HG02852 (cell line): ENCODE measurements around the gene PCNT.

Experiments used
- ATAC-seq: cut with Tn5 transposase; IDR thresholded peaks from one replicate; pipeline ENCODE4 v1.9.1; 2021; ENCODE audit warnings: mild to moderate bottlenecking, moderate library complexity; ENCODE audit not compliant: unreplicated experiment

The PCNT gene

DNA sequence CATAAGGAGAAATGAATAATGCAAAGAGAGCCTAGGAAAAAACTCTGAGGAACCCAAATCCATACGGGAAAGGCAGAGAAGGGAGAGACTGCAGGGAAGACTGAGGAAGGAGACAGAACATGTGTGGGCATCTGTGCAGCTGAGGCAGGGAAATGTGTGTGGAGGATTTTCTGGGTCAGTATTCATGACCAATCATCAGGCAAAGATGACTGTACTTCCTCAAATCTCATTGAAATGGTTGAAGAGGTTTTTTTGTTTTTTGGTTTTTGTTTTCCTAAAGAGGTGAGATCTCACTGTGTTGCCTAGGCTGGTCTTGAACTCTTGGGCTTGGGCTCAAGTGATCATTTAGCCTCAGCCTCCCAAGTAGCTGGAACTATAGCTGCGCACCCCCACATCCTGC is 150.4 kb downstream of the PCNT start:
- no peak for ATAC-seq

DNA sequence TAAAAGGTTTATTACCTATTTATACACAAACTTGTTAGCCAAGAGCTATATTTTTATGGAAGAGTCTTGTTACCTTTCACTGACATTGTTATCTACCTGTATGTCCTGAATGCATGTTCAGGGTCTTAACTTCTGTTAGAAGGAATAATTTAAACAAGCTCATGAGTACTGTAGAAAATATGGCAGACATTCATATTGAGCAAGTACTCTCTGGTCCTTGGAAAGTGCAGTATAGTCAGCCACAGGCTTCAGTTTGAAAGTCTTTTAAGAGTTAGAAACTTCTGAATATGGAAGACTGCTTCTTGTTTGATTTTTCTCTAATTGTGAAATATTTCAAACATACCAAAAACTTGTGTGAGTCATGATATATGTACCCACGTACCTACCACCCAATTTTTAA is 151.3 kb downstream of the PCNT start:
- no peak for ATAC-seq

GRCh38 chr21:46477765-46478164 is 153.8 kb downstream of the PCNT start:
- ATAC-seq = no peak

GRCh38 chr21:46478910-46479309 is 155.0 kb downstream of the PCNT start:
- no peak for ATAC-seq

DNA sequence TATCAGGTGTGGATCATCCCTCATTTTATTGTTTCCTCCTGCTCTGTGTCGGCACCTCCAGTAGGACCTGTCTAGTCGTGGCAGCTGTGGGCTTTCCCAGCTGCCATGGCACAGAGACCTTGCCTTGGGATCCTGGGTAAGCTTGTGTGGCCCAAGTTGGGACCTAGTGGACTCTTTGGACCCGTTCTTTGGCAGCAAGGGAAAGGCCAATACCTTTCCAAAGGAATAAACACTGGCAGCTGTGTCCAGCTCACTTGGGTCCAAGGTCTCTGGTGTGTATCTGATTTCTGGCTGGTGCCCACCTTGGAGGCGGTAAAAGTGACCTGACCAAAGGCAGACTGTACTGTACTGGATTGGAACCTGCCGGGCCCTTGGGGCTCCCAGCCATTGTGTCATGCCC is 156.5 kb downstream of the PCNT start:
- ATAC-seq = no peak

DNA sequence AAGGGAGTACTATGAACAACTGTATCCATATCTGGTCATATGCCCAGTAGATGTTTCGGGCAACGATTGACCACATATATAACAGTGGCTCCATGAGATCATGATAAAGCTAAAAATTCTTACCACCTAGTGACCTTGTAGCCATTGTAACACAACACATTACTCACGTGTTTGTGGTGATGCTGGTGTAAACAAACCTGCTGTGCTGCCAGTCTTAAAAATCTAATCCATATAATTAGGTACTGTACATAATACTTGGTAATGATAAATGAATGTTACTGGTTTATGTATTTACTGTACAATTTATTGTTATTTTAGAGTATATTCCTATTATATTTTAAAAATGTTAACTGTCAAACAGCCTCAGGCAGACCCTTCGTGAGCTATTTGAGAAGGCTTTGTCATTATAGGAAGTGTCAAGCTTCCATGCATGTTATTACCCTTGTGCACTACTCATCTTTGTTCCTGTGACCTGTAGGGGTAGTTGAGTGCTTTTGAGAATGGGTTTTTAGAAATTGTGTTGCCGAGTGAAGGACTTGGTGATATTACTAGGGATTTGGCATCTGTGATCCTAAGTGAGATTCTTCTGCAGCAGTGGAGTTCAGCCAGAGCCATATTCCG is 158.4 kb downstream of the PCNT start:
- ATAC-seq = no peak

DNA sequence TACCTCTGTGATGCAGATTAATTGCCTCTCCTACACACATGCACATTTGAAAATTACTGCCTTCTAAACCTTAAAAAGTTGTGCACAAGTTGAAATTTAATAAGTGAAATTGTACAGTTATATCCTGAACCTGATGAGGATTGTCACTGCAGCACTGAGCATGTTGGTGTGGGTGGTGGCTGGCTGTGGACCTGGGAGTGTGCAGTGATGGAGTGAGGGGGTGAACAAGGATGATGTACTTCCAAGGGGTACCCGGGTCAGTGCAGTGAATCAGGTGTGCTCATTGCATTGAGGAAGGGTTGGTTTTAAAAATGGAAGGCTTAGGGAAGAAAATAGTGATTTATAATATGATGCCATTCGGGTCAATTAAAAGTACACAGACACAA is 158.9 kb downstream of the PCNT start:
- ATAC-seq = no peak

DNA sequence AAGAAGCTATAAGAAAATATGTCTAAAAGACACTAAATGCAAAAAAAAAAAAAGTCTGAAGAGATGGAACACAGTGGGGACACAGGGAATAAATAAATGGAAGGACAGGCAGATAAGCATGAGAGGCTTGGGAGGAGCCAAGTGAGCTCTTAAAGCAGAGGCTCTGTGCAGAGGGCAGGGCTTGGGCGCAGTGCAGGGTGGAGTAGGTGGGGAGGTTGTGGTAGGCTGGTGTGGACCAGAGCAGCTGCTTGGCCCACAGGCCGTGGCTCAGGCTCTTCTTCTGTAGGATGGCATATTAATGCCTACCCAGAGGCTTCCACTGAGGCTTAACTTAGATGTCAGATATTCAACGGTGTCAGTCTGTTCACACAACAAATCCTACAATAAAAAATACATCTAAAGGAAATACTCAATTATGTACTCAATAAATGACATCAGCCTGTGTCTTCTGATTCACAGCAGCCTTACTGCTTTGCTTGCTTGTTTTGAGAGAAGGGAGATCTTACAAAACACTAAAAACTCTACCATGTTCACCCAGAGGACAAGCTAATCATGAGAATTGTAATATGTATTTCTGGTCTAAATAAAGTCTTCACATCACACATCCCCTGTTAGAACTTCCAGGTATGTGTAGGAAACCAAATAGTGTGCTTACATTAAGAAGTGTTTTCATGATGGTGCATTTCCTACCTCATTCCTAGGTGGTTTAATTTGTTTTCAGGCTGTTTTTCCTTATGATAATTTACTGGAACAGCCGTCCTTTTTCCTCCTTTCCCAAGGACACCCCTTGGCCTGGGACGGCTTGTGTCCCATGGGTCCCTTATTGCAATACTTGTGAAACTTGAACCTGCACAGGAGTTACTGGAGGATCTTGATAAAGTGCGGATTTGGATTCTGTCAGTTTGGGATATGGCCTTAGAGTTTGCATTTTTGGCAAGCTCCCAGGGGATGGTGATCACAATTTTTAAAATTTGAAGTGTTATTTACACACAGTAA is 159.6 kb downstream of the PCNT start:
- ATAC-seq = no peak

GRCh38 chr21:46486481-46487126 is 162.6 kb downstream of the PCNT start:
- ATAC-seq = no peak

DNA sequence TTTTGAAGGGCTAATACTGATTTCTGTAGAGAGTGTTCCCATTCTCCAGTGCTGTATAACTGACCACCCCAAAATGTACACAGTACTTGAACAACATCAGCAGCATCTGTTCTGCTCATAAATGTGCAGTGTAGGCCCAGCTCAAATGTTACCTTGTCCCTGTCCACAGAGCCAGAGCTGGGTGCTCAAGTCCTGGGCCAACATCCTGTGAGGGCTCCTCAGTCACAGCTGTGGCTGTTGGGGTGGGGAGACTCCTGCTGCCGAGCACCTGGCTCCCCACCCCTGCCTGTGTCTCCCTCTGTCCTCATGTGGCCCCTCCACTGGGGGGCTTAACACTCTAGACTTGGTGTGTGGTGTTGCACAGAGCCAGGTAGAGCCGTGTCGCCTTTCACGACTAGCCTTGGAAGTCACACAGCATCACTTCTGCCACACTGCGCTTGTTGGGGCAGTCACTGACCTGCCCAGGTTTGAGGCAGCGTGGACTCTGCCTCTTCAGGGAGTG is 165.3 kb downstream of the PCNT start:
- ATAC-seq = no peak

DNA sequence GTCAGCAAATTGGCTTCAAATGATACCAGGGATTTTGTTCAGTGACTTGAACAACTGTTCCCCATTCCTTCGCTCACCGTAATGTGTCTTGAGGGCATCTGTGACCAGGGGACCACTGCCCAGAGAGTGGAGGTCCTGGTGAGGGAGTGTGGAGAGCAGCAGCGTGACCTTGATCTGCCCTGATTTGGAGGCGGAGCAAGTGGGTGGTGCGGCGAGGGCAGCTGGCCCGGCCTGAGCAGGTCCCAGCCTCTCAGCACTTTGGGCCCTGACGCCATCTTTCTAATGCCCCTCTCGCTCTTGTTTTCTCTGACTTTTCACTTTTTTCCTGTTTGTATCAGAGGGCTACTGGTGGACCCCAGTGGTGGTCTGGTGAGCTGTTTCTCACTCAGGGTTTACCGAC is 165.8 kb downstream of the PCNT start:
- no peak for ATAC-seq

DNA sequence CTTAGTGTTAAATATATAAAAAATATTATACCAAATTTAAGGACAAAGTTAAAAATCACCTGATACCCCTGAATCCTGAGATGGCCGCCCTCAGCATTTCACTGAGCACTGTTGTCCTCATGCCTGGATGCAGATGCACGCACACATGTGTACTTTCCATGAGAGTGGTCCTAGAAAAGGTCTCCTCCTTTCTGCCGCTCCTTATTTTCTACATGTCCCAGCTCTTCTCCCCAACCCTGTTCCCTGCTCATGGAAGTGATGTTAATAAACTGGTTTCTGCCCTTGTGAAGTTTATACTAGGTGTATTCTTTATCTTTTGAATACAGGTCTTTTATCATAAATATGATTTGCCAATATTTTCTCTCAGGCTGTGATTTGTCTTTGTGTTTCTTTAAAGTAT is 167.6 kb downstream of the PCNT start:
- no peak for ATAC-seq

DNA sequence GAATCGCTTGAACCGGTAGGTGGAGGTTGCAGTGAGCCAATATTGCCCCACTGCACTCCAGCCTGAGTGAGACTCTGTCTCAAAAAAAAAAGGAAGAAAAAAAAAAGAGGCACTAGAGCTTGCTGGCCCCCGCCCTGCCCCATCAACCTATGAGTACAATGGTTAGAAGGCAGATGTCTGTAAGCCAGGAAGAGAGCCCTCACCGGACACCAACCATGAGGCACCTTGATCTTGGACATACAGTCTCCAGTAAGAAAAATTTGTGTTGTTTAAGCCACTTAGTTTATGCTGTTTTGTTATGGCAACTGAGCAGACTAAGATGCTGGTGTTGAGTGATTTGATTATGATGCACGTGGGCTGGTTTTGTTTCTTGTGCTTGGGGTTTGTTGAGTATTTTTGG is 168.9 kb downstream of the PCNT start:
- ATAC-seq = no peak

GRCh38 chr21:46493828-46494227 is 169.9 kb downstream of the PCNT start:
- no peak for ATAC-seq
